Measurements from ENCODE around the gene SHC3. TPM values are rescaled to one million over a fixed set of nuclear protein-coding genes. Genes with fewer than 3 reads are reported as not detected.

Gene SHC3
- total RNA-seq, 1 donor from 2014 or later, result 7.3 TPM

GRCh38 chr9:89161221-89161620 is 17.4 kb downstream of the SHC3 start:
- no peak for DNase-seq (ENCODE audit: extremely low read depth, low read depth, low spot score)

GRCh38 chr9:89160806-89161205 is 17.8 kb downstream of the SHC3 start:
- DNase-seq (ENCODE audit: extremely low read depth, low read depth, low spot score), result no peak

- DNase-seq (ENCODE audit: extremely low read depth, low read depth, low spot score), result peak; percentile 74
These were observed 23.8 kb downstream of the SHC3 start for GRCh38 chr9:89154651-89155336.

- no peak for DNase-seq (ENCODE audit: extremely low read depth, low read depth, low spot score)
These were observed 24.4 kb downstream of the SHC3 start for GRCh38 chr9:89154218-89154617.

DNA sequence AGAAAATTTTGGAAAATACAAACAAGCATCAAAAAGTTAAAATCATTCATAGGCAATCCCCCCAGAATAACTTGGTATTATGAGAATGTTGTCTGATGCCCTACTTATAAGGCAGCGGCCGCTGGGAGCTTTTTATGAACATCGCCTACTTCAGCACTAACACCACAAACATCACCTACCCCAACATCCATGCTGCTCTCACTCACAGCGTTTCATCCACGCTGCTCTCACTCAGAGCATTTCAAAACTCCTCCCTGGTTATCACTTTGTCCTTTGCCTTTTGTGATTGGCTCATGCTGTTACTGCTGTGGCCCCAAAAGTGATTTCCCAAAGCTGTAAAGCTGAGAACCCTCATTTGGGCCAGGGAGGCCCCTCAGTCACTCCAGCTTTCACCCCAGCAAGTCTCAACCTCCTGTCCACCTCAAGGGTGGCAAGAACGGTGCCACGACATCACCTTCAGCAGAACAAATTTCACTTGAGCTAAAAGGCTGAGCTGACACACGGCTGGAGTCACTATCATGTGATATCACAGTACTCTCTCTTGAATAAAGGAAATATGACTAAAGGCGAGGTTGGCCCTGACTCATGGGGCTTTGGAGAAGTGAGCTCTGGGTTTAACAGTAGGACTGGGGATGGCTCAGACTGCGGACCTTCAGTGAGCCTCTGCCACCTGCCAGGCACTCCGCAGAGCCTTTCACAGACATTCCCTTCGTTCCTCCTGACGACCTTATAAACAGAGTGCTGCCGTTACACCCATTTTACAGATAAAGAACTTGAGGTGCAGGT is 25.2 kb downstream of the SHC3 start:
- DNase-seq (ENCODE audit: extremely low read depth, low read depth, low spot score), result peak; percentile 78

DNA sequence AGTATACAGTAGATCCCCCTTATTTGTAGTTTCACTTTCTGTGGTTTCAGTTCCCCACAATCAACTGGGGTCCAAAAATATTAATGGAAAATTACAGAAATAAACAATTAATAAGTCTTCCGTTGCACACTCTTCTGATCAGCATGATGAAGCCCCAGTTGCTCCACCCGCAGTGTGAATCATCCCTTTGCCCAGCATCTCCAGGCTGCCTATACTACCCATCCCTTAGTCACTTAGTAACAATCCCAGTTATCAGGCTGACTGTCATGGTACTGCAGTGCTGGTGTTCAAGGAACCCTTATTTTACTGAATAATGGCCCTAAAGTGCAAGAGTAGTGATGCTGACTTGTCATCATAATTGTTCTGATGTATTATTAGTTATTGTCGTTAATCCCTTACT is 28.9 kb downstream of the SHC3 start:
- no peak for DNase-seq (ENCODE audit: extremely low read depth, low read depth, low spot score)

DNA sequence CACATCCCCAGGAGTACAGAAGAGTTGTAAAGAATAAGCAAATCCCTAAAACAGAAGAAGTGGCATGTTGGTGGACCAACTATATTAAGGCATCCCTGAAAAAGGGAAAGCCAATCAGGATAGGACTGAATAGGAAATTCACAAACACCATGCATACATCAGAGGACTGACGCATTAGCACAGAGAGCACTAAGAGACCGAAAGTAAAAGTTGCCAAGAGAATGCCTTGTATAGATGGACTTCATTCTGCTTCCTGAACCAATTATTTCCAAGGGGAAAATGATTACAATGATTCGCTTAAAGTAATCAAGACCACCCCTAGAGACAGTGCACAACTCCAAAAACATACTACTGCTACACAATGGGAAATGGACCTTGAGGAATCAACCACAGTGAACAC is 33.5 kb downstream of the SHC3 start:
- DNase-seq (ENCODE audit: extremely low read depth, low read depth, low spot score), result no peak

- DNase-seq (ENCODE audit: extremely low read depth, low read depth, low spot score), result no peak
These were observed 34.4 kb downstream of the SHC3 start for GRCh38 chr9:89144238-89144637.

- DNase-seq (ENCODE audit: extremely low read depth, low read depth, low spot score), result no peak
These were observed 35.4 kb downstream of the SHC3 start for GRCh38 chr9:89143266-89143665.

- DNase-seq (ENCODE audit: extremely low read depth, low read depth, low spot score), result no peak
These were observed 39.2 kb downstream of the SHC3 start for GRCh38 chr9:89139455-89139854.

GRCh38 chr9:89138463-89139390 is 39.9 kb downstream of the SHC3 start:
- DNase-seq (ENCODE audit: extremely low read depth, low read depth, low spot score), result no peak

- no peak for DNase-seq (ENCODE audit: extremely low read depth, low read depth, low spot score)
These were observed 40.8 kb downstream of the SHC3 start for GRCh38 chr9:89137542-89138462.

GRCh38 chr9:89135591-89136166 is 42.9 kb downstream of the SHC3 start:
- no peak for DNase-seq (ENCODE audit: extremely low read depth, low read depth, low spot score)

DNA sequence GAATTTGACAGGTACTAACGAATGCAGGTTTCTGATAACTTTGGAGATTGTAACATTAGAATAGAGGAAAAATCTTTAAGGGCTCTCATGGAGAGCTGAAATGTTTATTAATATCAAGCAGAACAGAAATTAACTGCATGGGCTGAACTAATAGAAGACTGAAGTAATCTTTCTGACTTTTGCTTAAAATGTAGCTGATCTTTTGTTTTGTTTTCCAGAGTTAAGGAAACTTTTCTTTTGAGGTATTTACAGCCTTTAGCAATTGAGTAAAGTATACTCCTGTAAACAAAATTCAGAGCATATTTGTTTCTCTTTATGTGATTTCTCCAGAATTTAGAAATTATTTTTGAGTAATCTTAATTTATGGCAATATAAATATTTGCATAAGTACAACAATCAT is 43.9 kb downstream of the SHC3 start:
- DNase-seq (ENCODE audit: extremely low read depth, low read depth, low spot score), result no peak

- no peak for DNase-seq (ENCODE audit: extremely low read depth, low read depth, low spot score)
These were observed 55.7 kb downstream of the SHC3 start for GRCh38 chr9:89122949-89123348.

- DNase-seq (ENCODE audit: extremely low read depth, low read depth, low spot score), result no peak
These were observed 57.9 kb downstream of the SHC3 start for GRCh38 chr9:89120704-89121103.

DNA sequence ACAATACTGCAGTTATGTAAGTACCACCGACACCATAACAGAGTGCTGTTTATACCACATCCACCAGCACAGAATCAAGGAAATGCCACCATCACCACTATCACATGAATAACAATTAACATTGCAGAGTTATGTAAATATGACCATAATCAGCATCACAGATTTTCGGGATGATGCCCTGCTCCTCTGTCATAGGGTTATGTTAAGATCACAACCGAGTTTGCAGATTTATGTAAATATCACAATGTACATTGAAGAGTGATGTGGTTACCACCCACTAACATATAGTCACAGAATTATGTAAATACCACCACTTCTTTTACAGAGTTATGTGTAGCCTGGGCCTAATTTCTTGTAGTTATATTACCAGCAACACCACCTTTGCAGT is 61.8 kb downstream of the SHC3 start:
- no peak for DNase-seq (ENCODE audit: extremely low read depth, low read depth, low spot score)

GRCh38 chr9:89116064-89116804 is 62.4 kb downstream of the SHC3 start:
- no peak for DNase-seq (ENCODE audit: extremely low read depth, low read depth, low spot score)

DNA sequence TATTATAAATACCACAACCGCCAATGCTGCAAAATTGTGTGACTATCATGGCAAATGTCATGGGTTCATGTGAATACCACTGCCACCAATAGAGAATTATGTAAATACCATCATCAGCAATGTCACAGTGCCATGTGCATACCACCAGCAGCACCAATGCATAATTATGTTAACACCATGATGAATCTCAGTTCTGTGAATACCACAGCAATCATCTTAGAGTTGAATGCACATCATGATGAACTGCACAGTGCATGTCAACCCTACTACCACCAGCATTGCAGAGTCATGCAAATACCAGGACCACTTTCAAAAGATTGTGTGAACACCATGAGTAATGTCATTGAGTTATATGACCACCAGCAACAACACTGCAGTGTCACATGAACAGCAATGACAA is 63.2 kb downstream of the SHC3 start:
- DNase-seq (ENCODE audit: extremely low read depth, low read depth, low spot score), result no peak
